BJ (cell line): Measurements from ENCODE around the gene SALL4. TPM values are rescaled to one million over a fixed set of nuclear protein-coding genes. Genes with fewer than 3 reads are reported as not detected.
"Not testable (repeated sequence)": the region's sequence is repeated elsewhere in the genome, so short reads cannot be mapped to it uniquely, and the experiment has no call there.

Source experiments
- CTCF ChIA-PET: fragments of 350-600 bp; formaldehyde crosslinking; extraction: SDS; loops from one replicate; lab custom pipeline; 2021; ENCODE audit warnings: antibody characterized with exemption, inconsistent platforms; lab: Yijun Ruan, JAX
- POLR2A ChIA-PET: fragments of 300-600 bp; sonication (Branson Sonifier 250); formaldehyde crosslinking; extraction: SDS; loops from one replicate; lab custom pipeline; 2021; ENCODE audit warnings: antibody characterized with exemption; lab: Charles Lee
- DNase-seq: peaks from one replicate; pipeline ENCODE4 v3.0.0-alpha.2; 2011; ENCODE audit warnings: low read depth
- H3K27me3 ChIP-seq: 2 replicates; pipeline ENCODE4 v1.6.0; 2011; ENCODE audit warnings: low read length; ENCODE audit not compliant: control insufficient read depth, insufficient read depth
- H3K36me3 ChIP-seq: 2 replicates; pipeline ENCODE4 v1.5.1; 2011; ENCODE audit warnings: low read length; ENCODE audit not compliant: control insufficient read depth, insufficient read depth
- H3K4me3 ChIP-seq: 2 replicates; pipeline ENCODE4 v1.5.1; 2011; ENCODE audit warnings: low read depth, mild to moderate bottlenecking, control low read depth, low read length
- polyA plus RNA-seq: library from polyadenylated mRNA; depleted of rRNA; stranded (reverse); fragments of >200 nt; gene quantifications from 2 replicates; pipeline ENCODE4 v1.2.3, GENCODE V29; 2011
- TF ChIP-seq, protein P1 (sequence below): IDR thresholded peaks from 2 replicates; pipeline ENCODE4 v1.5.1; 2011; ENCODE audit warnings: low read depth, mild to moderate bottlenecking, control low read depth, inconsistent platforms, low read length, moderate library complexity; ENCODE audit not compliant: insufficient read depth

The SALL4 gene
- polyA plus RNA-seq, 1 experiment: 0.54 TPM

DNA sequence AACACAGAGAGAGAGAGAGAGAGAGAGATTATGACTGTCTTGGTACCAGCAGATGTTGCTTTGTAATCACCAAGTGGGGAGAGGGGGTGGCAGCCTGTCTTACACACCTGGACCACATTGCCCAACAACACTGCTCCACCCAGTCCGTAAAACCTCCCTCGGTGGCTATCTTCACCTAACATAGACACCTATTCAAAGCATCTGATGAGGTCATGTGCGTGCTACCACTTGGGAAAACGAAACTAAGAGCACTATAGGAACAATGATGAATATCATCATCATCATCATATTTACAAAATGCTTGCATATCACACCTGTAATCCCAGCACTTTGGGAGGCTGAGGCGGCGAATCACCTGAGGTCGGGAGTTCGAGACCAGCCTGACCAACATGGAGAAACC lies 24.1 kb upstream of the SALL4 start:
- DNase-seq: no peak
- Histone ChIP-seq H3K27me3 (peaks cover 3% of the 10 kb centered on the region; the same call in 1 of the 2 replicates), H3K36me3 (no peaks in the 10 kb centered on the region), H3K4me3 (no peak overlapping the region)
- ChIA-PET POLR2A (no interaction called here), CTCF (no interaction called here)
- TF ChIP-seq, protein P1, sequence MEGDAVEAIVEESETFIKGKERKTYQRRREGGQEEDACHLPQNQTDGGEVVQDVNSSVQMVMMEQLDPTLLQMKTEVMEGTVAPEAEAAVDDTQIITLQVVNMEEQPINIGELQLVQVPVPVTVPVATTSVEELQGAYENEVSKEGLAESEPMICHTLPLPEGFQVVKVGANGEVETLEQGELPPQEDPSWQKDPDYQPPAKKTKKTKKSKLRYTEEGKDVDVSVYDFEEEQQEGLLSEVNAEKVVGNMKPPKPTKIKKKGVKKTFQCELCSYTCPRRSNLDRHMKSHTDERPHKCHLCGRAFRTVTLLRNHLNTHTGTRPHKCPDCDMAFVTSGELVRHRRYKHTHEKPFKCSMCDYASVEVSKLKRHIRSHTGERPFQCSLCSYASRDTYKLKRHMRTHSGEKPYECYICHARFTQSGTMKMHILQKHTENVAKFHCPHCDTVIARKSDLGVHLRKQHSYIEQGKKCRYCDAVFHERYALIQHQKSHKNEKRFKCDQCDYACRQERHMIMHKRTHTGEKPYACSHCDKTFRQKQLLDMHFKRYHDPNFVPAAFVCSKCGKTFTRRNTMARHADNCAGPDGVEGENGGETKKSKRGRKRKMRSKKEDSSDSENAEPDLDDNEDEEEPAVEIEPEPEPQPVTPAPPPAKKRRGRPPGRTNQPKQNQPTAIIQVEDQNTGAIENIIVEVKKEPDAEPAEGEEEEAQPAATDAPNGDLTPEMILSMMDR: no peak

DNA sequence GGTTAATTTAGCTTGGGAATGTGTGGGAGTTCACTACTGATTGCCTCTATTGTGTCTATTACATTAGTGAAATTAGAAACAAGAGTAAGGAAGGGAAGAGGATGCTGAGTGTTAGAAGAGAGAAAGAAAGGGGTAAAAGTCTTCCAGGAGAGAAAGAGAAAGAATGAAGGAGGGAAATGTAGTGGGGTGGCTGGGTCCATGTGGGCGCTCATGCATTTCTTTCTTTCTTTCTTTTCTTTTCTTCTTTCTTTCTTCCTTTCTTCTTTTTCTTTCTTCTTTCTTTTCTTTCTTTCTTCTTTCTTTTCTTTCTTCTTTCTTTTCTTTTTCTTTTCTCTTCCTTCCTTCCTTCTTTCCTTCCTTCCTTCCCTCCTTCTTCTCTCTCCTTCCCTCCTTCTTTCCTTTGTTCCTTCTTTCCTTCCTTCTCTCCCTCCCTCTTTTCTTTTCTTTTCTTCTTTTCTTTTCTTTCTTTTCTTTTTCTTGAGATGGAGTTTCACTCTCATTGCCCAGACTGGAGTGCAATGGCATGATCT lies 16.2 kb upstream of the SALL4 start:
- no peaks in the 10 kb centered on the region for H3K36me3 ChIP-seq
- H3K4me3 ChIP-seq: no peak overlapping the region
- 0 out of 2 replicates have a peak, but pooled peaks cover 3% of the 10 kb centered on the region for H3K27me3 ChIP-seq
- no peak for DNase-seq
- ChIA-PET POLR2A (no interaction called here), CTCF (interaction anchor here (0.6 kb wide), 1 partner anchor 18 kb away, joined by 3 read pairs; no protein-coding TSS in a partner anchor)
- TF ChIP-seq, protein P1: no peak

DNA sequence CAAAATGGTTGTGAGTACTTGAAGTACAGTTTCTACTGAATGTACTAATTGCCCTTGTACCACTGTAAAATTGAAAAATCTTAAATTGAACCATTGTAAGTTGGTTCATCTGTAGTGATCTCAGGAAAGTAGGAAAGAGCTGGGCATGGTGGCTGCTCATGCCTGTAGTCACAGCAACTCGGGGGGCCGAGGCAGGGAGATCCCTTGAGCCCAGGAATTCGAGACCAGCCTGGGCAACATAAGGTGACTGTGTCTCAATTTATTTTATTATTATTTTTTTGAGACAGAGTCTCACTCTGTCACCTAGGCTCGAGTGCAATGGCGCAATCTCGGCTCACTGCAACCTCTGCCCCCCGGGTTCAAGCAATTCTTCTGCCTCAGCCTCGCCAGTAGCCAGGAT lies 14.5 kb upstream of the SALL4 start:
- H3K4me3 ChIP-seq, POLR2A ChIA-PET, H3K36me3 ChIP-seq, DNase-seq, CTCF ChIA-PET, H3K27me3 ChIP-seq: not testable (repeated sequence)

DNA sequence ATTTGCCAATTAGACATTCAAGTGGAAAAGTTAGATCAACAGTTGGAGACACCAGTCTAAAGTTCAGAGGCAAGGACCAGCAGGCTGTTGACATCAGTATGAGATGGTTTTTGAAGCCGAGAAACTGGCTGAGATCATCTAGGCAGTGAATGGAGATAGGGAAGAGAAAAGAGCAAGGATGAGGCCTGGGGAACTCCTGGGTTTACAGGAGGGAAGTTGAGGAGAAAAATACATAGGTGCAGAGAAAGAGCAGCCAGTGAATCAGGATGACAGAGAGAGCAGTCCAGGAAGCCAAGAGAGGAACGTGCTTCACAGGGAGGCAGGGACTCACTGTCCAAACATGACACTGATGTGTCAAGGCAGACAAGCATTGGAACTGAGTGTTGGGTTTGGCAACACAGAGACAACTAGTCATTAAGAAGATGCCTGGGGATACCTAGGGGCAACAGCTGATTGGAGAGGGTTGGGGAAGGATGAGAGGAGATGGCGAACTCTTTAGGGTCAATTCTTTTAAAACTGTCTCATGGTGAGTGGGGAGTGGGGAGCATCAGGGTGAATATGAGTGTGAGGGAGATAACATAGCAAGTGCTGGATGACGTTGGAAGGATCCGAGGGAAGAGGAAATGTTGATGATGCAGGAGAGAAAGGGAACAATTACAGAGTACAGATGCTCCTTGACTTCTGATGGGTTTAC lies 13.2 kb upstream of the SALL4 start:
- TF ChIP-seq, protein P1: no peak
- H3K36me3 ChIP-seq: no peaks in the 10 kb centered on the region
- no peak for DNase-seq
- 0 out of 2 replicates have a peak, but pooled peaks cover 3% of the 10 kb centered on the region for H3K27me3 ChIP-seq
- H3K4me3 ChIP-seq: no peak overlapping the region
- ChIA-PET CTCF (no interaction called here), POLR2A (no interaction called here)

DNA sequence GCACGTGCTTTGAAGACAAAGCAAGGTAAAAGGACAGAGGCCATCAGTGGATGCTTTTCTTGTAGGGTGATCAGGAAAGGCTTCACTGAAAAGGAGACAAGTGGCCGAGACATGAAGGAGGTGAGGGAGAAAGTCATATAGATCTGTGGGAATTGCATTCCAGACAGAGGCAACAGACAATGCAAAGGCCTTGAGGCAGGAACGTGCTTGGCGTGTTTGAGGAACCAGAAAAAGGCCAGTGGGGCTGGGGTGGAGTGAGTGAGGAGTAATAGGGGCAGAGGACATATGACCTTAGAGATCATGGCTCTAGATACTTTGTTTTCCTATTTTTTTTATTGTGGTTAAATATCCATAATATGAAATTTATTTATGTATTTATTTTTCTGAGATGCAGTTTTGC lies 10.5 kb upstream of the SALL4 start:
- H3K36me3 ChIP-seq: no peaks in the 10 kb centered on the region
- ChIA-PET CTCF (no interaction called here), POLR2A (no interaction called here)
- TF ChIP-seq, protein P1: no peak
- no peaks in the 10 kb centered on the region for H3K27me3 ChIP-seq
- no peak for DNase-seq
- H3K4me3 ChIP-seq: no peak overlapping the region
